ENCODE results near the gene FOXM1.

The FOXM1 gene

DNA sequence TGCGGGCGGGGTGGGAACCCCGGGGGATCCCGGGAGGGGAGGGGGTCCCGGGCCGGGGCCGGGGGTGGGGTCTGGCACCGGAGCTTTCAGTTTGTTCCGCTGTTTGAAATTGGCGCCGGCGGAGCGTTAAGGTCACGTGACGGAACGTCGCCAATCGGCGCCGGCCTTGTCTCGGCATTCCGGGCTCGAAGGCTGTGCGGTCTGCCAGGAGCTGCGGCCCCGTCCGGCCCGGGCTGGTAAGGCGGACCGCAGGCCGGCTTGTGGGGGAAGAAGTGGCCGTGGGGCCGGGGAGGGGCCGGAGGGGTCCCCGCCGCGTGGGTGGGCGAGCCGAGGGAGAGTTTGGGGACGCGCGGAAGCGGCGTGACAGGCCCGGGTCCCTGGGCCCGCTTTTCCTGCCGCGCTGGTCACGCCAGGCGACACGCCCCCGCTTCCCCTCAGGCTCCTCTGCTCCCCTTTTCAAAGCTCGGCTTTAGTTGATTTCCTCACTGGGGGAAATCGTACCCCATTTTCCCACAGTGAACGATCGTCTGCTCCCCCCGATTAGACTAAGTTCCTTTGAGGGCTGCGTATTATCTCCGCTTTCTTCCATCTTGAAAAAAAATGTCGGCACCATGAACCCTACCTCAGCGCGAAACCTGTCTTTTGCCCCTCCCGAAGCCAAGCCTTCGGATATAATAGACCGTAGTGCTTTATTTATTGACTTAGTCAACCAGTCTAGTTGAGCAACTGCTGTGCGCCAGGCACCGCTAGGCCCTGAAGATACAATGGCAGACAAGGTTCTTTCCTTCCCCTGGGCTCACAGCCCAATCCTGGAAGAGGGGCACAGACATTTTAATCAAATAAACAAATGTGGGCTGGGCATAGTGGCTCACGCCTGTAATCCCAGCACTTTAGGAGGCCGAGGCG lies at the start of gene FOXM1, which contains the start of gene RHNO1:
TSS of gene FOXM1 (minus strand) at position 128 of the 906 bp plus-strand sequence. CDS start 2,696 bp downstream, outside the sequence.
TSS of gene RHNO1 (plus strand) at position 177 of the 906 bp plus-strand sequence. CDS start 8,144 bp downstream, outside the sequence.
- peak; percentile 90 for DNase-seq

- DNase-seq = no peak
Observed at GRCh38 chr12:2925322-2925995, 48.5 kb upstream of the FOXM1 start.

DNA sequence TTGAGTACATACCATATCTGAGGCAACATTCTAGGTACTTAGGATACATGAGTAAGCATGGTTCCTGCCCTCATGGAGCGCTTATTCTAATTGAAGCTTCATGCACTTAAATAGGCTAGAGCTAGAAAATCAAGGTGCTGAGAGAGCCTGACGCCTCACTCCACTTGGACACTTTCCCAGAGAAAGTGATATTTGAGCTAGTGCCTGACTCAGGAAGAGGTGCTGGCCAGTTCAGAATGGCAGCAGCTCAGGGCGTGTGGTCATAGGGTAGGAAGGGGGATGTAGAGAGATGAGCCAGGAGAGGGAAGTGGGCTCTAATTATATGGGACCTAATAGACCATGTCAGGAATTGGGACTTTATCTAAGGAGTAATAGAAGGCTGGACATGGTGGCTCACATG lies 47.0 kb upstream of the FOXM1 start:
- no peak for DNase-seq

DNA sequence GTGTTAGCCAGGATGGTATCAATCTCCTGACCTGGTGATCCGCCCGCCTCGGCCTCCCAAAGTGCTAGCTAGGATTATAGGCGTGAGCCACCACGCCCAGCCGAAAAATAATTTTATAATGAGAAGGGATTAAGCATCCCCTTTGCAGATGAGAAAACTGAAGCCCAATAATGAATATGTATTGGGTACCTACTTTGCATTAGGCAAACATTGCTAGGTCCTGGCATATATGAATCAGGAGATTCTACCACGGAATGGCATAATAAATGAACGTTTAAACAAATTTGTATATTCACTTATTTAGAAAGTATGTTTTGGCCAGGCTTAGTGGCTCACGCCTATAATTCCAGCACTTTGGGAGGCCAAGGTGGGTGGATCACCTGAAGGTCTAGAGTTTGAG lies 46.1 kb upstream of the FOXM1 start:
- no peak for DNase-seq

DNA sequence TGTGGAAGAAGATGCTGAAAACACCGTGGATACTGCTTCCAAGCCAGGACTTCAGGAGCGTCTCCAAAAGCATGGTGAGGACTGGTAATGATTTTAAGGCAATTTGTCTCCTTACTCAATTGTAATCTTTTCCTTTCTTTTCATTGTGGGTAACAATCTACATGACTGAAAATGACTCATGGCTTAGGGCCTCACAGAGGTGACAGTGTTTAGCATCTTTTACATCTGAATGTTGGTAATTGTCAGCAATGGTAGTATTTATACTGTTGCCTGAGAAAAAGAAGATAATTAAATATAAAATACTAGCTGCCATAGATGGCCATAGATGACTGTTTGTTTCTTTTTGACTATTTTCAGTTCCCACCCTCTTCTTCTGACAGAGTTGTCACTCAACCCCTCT lies 45.4 kb upstream of the FOXM1 start:
- no peak for DNase-seq

GRCh38 chr12:2919249-2919648 lies 42.3 kb upstream of the FOXM1 start:
- DNase-seq = no peak

GRCh38 chr12:2912216-2912575 lies 35.2 kb upstream of the FOXM1 start:
- no peak for DNase-seq

GRCh38 chr12:2904260-2904659 lies 27.3 kb upstream of the FOXM1 start:
- no peak for DNase-seq

GRCh38 chr12:2902272-2902880 lies 25.4 kb upstream of the FOXM1 start:
- DNase-seq = peak; percentile 31

DNA sequence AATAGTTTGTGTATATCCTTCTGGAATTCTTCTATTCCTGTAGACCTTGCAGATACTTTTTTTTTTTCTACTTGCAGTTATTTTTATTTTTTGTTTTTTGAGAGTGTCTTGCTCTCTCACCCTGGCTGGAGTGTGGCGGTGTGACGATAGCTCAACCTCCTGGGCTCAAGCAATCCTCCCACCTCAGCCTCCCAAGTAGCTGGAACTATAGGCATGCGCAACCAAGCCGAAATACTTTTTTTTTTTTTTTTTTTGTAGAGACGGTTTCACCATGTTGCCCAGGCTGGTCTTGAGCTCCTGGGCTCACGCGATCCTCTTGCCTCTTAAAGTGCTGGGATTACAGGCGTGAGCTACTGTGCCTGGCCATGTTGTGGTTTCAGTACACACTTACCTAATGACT lies 23.7 kb upstream of the FOXM1 start:
- no peak for DNase-seq

DNA sequence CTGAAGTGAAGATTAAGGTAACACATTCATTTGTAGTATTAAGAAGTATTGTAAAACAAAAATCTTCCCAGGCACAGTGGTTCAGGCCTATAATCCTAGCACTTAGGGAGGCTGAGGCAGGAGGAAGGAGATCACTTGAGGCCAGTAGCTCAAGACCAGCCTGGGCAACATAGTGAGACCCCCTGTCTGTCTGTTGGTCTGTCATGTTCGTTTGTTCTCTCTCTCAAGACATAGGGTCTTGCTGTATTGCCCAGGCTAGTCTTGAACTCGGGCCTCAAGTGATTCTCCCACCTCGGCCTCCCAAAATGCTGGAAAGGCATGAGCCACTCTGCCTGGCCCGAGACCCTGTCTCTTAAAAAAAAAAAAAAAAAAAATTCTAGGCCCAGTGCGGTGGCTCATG lies 20.4 kb upstream of the FOXM1 start:
- DNase-seq = no peak

GRCh38 chr12:2895511-2895910 lies 18.5 kb upstream of the FOXM1 start:
- DNase-seq = no peak

GRCh38 chr12:2895051-2895451 lies 18.1 kb upstream of the FOXM1 start:
- DNase-seq = no peak

- DNase-seq = no peak
Observed at GRCh38 chr12:2893007-2893406, 16.0 kb upstream of the FOXM1 start.

- DNase-seq = no peak
Observed at GRCh38 chr12:2892246-2892645, 15.3 kb upstream of the FOXM1 start.

GRCh38 chr12:2891240-2892053 lies 14.5 kb upstream of the FOXM1 start:
- peak; percentile 39 for DNase-seq

DNA sequence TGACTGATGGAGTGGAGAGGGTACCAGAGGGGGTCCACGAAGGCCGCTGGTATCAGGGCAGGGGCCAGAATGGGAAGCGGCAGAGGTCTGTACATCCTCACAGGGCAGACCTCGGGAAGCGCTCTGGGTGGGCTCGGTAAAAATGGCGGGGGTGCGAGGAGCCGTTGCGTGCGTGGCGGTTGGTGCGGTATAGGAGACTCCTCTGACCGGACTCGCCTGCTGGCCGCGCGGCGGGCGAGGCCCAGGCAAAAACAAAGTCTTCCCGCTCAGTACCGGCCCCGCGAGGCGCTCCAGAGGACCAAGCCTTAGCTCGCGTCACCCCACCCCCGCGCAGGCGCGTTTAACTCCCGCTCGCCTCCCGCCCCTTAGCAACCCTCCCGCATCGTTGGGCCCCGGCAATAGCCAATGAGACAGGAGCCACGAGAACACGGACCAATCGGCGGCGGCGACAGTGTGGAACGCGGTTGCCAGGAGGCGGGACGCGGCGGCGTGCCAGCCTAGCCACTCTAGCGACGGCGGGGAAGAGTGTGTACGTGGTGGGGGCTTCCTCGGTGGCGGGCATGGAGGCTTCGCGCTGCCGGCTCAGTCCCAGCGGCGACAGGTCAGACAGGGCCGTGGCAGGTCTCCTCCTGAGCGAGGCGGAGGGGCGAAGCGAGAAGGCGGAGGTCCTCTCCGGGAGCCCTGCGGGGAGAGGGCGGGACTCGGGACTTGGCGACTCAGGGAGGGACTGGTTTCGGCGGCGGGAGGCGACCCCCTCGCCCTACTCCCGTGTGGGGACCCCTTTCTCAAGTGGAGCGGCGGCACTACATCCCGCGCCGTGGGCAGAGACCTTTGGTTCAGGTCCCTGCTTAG lies 13.6 kb upstream of the FOXM1 start, which contains the start of gene TULP3:
TSS of gene TULP3 (plus strand) at position 504 of the 852 bp plus-strand sequence. CDS start at position 561, 57 bp downstream.
- peak; percentile 98 for DNase-seq

DNA sequence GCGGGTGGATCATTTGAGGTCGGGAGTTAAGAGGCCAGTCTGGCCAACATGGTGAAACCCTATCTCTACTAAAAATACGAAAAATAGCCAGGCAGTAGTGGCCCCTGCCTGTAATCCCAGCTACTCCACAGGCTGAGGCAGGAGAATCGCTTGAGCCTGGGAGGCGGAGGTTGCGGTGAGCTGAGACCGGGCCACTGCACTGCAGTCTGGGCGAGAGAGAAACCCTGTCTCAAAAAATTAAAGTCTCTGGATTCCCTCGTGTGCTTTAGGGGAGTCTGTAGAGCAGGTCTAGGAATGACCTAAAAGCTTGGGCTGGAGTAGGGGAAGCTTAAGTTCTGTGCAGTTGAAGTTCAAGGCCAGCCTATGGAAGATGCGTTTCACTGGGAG lies 13.0 kb upstream of the FOXM1 start:
- no peak for DNase-seq

DNA sequence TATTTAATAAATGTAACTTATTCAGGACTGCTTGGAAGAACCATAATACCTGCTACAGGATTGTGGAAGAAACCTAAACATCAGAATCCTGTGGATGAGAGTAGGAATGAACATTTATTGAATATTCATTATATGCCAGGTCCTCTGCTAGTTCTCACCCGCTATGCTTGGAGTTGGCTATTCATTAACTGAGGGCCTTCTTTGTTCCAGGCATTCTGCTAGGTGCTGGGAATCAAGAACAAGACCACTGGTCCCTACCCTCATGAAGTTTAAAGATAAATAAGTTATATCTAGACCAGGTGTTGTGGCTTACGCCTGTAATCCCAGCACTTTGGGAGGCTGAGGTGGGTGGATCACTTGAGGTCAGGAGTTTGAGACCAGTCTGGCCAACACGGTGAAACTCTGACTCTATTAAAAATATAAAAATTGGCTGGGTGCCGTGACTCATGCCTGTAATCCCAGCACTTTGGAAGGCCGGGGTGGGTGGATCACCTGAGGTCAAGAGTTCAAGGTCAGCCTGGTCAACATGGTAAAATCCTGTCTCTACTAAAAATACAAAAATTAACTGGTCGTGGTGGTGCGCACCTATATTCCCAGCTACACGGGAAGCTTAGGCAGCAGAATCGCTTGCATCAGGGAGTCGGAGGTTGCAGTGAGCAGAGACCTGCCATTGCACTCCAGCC lies 9.9 kb upstream of the FOXM1 start:
- DNase-seq = no peak

DNA sequence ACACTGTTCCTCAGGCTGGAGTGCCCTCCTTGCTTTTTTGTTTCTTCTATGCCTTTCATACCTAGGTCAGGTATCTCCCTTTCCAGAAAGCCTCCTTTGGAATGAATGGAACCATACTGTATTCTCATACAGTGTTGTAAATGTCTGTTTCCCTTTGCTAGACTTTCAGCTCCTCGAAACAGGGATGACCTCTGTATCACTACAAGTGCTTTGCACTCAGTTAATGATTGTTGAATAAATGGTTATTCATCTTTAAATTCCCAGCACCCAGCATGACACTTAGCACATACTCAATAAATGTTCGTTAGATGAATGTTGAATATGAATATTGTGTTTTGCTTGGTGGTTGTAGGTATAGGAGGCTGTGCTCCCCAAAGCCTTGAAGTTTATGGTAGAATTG lies 7.8 kb upstream of the FOXM1 start:
- DNase-seq = no peak

DNA sequence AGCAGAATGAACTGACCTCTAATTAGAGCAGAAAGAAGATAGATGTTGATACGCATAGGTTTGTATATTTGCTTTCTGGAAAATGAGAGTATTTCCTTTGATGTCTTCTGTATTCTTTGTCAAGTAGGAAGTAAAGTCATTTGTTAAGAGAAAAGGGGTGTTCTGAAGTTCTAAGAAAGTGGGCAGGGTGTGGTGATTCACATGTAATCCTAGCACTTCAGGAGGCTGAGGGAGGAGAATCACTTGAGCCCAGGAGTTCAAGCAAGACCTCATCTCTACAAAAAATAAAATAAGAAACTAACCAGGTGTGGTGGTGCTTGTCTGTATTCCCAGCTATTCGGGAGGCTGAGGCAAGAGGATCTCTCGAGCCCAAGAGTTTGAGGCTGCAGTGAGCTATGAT lies 2.9 kb upstream of the FOXM1 start:
- no peak for DNase-seq

Data from NCI-H774 (cell line).